Upper lobe of left lung (tissue), 6 donors: ENCODE data around the gene DLG5. TPM values are rescaled to one million over a fixed set of nuclear protein-coding genes. Genes with fewer than 3 reads are reported as not detected.
A peak's percentile ranks its signal among the peaks of the same experiment; 100 is the strongest.

Source experiments
- ATAC-seq, 2 donors: fragments of 200-7000 bp; cut with Tn5 transposase; one replicate each; pipeline ENCODE4 v1.9.1; 2022; ENCODE audit warnings: mild to moderate bottlenecking in 2 of 2, moderate library complexity in 2 of 2; ENCODE audit not compliant: low FRiP score in 2 of 2
- DNase-seq, 2 donors: peaks; one replicate each; pipeline ENCODE4 v3.0.0-alpha.2; 2019 to 2020
- H3K27ac ChIP-seq, 4 donors: fragments of 200-600 bp; sonication (generic); one replicate each; pipeline ENCODE4 v1.5.1; 2016 to 2019
- H3K27me3 ChIP-seq, 4 donors: fragments of 200-600 bp; sonication (generic); one replicate each; pipeline ENCODE4 v1.5.1; 2017 to 2019
- H3K36me3 ChIP-seq, 4 donors: fragments of 200-600 bp; sonication (generic); one replicate each; pipeline ENCODE4 v1.5.1; 2016 to 2019
- H3K4me1 ChIP-seq, 4 donors: fragments of 200-600 bp; sonication (generic); one replicate each; pipeline ENCODE4 v1.5.1; 2018 to 2019
- H3K4me3 ChIP-seq, 4 donors: fragments of 200-600 bp; sonication (generic); one replicate each; pipeline ENCODE4 v1.5.1; 2017 to 2019; ENCODE audit warnings: mild to moderate bottlenecking in 2 of 4, moderate library complexity in 1 of 4
- H3K9me3 ChIP-seq, 4 donors: fragments of 200-600 bp; sonication (generic); one replicate each; pipeline ENCODE4 v1.5.1; 2018 to 2019
- EP300 ChIP-seq, 4 donors: sonication (generic); formaldehyde crosslinking; IDR thresholded peaks; one replicate each; pipeline ENCODE4 v1.5.1; 2017; ENCODE audit warnings: antibody characterized with exemption in 4 of 4, control low read depth in 2 of 4
- POLR2A ChIP-seq, 4 donors: fragments of 450-650 bp; IDR thresholded peaks; one replicate each; pipeline ENCODE4 v1.5.1; 2016 to 2017; ENCODE audit warnings: antibody characterized with exemption in 4 of 4, mild to moderate bottlenecking in 2 of 4
- POLR2AphosphoS5 ChIP-seq, 2 donors: sonication (generic); formaldehyde crosslinking; IDR thresholded peaks; one replicate each; pipeline ENCODE4 v1.5.1; 2017; ENCODE audit warnings: antibody characterized with exemption in 2 of 2
- WGBS, 2 donors: methylation state at CpG; one replicate each; pipeline ENCODE4 v1.1.5; 2017 to 2018; 5-methylcytosine and 5-hydroxymethylcytosine counted together
- total RNA-seq, 6 donors: library from RNA; depleted of rRNA in 4 of 6; stranded (reverse); fragments of >200 nt in 4 of 6; gene quantifications; one replicate each; pipeline versions ENCODE4 v1.1.0 to v1.2.1, GENCODE V29; 2016 to 2021
- TF ChIP-seq, protein P1 (sequence below), 6 experiments: fragments of 450-650 bp in 4 of 6; fragments of 200-600 bp in 2 of 6; sonication (generic) in 2 of 6; IDR thresholded peaks; one replicate each; pipeline ENCODE4 v1.5.1; 2016 to 2019; ENCODE audit warnings: antibody characterized with exemption in 6 of 6
- donor health status: DM: no; HTN: no; CAD: no; lungs with moderate emphysema.
- donor health status: DM: no; HTN: yes; CAD: no; lungs with severe emphysema.

The DLG5 gene
- total RNA-seq, 6 donors from 2014 or later: 14.6 to 51.3 (median 23.4) TPM

DNA sequence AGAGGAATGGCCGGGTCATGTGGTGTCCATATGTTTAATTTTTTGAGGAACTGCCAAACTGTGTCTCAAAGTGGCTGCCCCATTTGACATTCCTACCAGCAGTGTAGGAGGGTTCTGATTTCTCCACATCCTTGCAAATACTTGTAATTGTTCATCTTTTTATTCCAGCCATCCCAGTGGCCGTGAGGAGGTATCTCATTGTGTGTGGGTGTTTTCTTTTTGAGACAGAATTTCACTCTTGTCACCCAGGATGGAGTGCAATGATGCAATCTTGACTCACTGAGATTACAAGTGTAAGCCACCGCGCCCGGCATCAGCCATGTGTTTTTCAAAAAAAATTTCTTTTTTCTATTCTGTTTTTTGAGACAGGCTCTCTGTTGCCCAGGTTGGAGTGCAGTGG lies 38.7 kb upstream of the DLG5 start:
- H3K36me3 ChIP-seq: no peaks in the 10 kb centered on the region
- TF ChIP-seq POLR2A (IDR thresholded peaks at IDR 0.05) (no peak), POLR2AphosphoS5 (IDR thresholded peaks at IDR 0.05) (no peak), EP300 (IDR thresholded peaks at IDR 0.05) (no peak)
- TF ChIP-seq, protein P1, sequence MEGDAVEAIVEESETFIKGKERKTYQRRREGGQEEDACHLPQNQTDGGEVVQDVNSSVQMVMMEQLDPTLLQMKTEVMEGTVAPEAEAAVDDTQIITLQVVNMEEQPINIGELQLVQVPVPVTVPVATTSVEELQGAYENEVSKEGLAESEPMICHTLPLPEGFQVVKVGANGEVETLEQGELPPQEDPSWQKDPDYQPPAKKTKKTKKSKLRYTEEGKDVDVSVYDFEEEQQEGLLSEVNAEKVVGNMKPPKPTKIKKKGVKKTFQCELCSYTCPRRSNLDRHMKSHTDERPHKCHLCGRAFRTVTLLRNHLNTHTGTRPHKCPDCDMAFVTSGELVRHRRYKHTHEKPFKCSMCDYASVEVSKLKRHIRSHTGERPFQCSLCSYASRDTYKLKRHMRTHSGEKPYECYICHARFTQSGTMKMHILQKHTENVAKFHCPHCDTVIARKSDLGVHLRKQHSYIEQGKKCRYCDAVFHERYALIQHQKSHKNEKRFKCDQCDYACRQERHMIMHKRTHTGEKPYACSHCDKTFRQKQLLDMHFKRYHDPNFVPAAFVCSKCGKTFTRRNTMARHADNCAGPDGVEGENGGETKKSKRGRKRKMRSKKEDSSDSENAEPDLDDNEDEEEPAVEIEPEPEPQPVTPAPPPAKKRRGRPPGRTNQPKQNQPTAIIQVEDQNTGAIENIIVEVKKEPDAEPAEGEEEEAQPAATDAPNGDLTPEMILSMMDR (IDR thresholded peaks at IDR 0.05): no peak

DNA sequence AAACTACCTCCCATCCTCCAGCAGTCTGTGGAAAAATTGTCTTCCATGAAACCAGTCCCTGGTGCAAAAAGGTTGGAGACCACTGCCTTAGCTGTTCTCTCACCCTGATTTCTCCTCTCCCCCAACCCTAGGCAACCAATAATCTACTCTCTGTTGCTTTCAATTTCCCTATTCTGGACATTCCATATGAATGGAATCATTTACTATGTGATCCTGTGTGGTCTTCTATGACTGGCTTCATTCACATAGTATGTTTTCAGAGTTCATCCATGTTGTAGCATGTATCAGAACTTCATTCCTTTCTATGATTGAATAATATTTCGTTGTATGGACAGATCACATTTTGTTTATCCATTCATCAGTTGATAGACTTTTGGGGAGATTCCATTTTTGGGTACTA lies 38.3 kb upstream of the DLG5 start:
- H3K36me3 ChIP-seq: no peaks in the 10 kb centered on the region
- H3K27me3 ChIP-seq: no peaks in the 10 kb centered on the region
- H3K4me1 ChIP-seq: no peaks in the 10 kb centered on the region
- no peak overlapping the region for H3K27ac ChIP-seq
- H3K4me3 ChIP-seq: no peak overlapping the region
- DNase-seq (no peak), ATAC-seq (no peak)
- no peaks in the 10 kb centered on the region for H3K9me3 ChIP-seq
- TF ChIP-seq, protein P1 (IDR thresholded peaks at IDR 0.05): no peak
- TF ChIP-seq POLR2A (IDR thresholded peaks at IDR 0.05) (no peak), EP300 (IDR thresholded peaks at IDR 0.05) (no peak), POLR2AphosphoS5 (IDR thresholded peaks at IDR 0.05) (no peak)
- WGBS, 2 donors: 91 to 100% methylated on average over 1 of the region's 1 CpG

More for the DNA sequence above, 38.7 kb upstream of the DLG5 start:
- Histone ChIP-seq H3K4me1 (no peaks in the 10 kb centered on the region), H3K27ac (no peak overlapping the region), H3K9me3 (no peaks in the 10 kb centered on the region), H3K4me3 (no peak overlapping the region), H3K27me3 (no peaks in the 10 kb centered on the region)
- ATAC-seq (peak in 1 of 2 donors; percentile 79), DNase-seq (no peak)
- 57 to 87% methylated on average over 5 of the region's 5 CpGs for WGBS, 2 donors

DNA sequence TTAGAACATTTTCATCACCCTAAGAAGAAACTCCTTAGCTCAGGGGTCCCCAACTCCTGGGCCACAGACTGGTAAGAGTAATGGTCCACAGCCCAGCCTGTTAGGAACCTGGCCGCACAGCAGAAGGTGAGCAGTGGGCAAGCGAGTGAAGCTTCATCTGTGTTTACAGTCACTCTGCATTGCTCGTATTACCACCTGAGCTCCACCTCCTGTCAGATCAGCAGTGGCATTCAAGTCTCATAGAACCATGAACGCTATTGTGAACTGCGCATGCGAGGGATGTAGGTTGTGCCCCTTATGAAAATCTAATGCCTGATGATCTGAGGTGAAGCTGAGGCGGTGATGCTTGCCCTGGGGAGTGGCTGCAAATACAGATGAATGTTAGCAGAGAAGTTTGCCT lies 37.3 kb upstream of the DLG5 start:
- Histone ChIP-seq H3K27me3 (no peaks in the 10 kb centered on the region), H3K4me3 (no peak overlapping the region), H3K4me1 (no peaks in the 10 kb centered on the region), H3K36me3 (no peaks in the 10 kb centered on the region), H3K9me3 (no peaks in the 10 kb centered on the region), H3K27ac (no peak overlapping the region)
- ATAC-seq (no peak), DNase-seq (no peak)
- TF ChIP-seq EP300 (IDR thresholded peaks at IDR 0.05) (no peak), POLR2AphosphoS5 (IDR thresholded peaks at IDR 0.05) (no peak), POLR2A (IDR thresholded peaks at IDR 0.05) (no peak)
- TF ChIP-seq, protein P1 (IDR thresholded peaks at IDR 0.05): no peak
- WGBS, 2 donors: 95 to 96% methylated on average over 7 of the region's 7 CpGs

DNA sequence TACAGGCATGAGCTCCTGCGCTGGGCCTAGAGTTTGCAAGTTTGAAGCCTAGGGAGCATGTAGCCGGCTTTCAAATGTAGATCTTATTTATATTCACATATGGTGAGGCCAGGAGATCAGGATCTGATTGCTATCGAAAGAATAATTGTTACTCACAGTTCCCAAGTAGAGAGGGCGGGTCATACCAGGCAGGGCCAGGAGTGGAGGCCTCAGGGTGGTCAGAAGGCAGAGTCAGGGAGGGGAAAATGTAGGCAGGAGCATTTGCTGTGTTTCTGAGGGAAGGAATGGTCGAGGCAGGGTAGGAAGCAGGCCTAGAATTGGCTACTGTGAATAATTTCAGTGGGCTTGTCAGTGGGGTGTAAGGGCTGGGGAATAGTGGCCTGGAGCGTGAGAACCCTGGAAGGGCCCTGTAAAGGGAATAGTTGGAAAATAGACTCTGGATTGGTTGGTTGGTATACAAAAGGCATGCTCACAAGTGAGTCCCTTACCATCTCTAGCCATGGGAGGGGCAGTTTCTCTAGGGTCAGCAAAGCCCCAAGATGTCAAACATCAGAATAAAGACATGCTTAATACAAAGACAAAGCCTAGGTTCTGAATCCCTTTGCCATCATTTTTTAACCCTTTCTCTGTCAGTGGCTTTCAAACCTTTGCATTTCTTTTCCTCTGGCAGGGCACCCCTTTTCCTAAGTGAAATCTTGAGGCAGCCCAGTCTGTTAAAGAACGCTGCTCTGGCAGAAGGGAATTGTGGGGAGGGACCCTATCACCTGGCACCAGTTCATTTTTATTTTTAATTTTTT lies 36.0 kb upstream of the DLG5 start:
- 78 to 96% methylated on average over 7 of the region's 7 CpGs for WGBS, 2 donors
- H3K27ac ChIP-seq: no peak overlapping the region
- ATAC-seq (no peak), DNase-seq (no peak)
- H3K4me3 ChIP-seq: no peak overlapping the region
- H3K9me3 ChIP-seq: no peaks in the 10 kb centered on the region
- no peaks in the 10 kb centered on the region for H3K36me3 ChIP-seq
- H3K27me3 ChIP-seq: no peaks in the 10 kb centered on the region
- no peaks in the 10 kb centered on the region for H3K4me1 ChIP-seq
- TF ChIP-seq POLR2AphosphoS5 (IDR thresholded peaks at IDR 0.05): no peak
- TF ChIP-seq, protein P1 (IDR thresholded peaks at IDR 0.05): no peak
- no peak for TF ChIP-seq POLR2A (IDR thresholded peaks at IDR 0.05)
- TF ChIP-seq EP300 (IDR thresholded peaks at IDR 0.05): no peak

- TF ChIP-seq EP300 (IDR thresholded peaks at IDR 0.05): no peak
- no peak for TF ChIP-seq POLR2A (IDR thresholded peaks at IDR 0.05)
- no peak for TF ChIP-seq POLR2AphosphoS5 (IDR thresholded peaks at IDR 0.05)
- Histone ChIP-seq H3K9me3 (no peaks in the 10 kb centered on the region), H3K27ac (no peak overlapping the region), H3K36me3 (no peaks in the 10 kb centered on the region), H3K4me3 (no peak overlapping the region), H3K4me1 (no peaks in the 10 kb centered on the region), H3K27me3 (no peaks in the 10 kb centered on the region)
- no peak for DNase-seq
- no peak for ATAC-seq
- 92 to 94% methylated on average over 6 of the region's 6 CpGs for WGBS, 2 donors
Observed at GRCh38 chr10:77961668-77962067, 35.1 kb upstream of the DLG5 start.
